ENCODE results near the gene GGACT. TPM values are rescaled to one million over a fixed set of nuclear protein-coding genes. Genes with fewer than 3 reads are reported as not detected.

The GGACT gene
- total and polyA plus RNA-seq, 2 experiments from 2014 or later = 0.70 to 5.6 TPM

- H3K4me1 ChIP-seq (ENCODE audit: insufficient read depth) = no peaks in the 10 kb centered on the region
- no peaks in the 10 kb centered on the region for H3K36me3 ChIP-seq (replicated peaks; ENCODE audit: insufficient read depth, low read depth)
- no peak overlapping the region for H3K4me2 ChIP-seq
- H4K20me1 ChIP-seq (ENCODE audit: insufficient read depth, poor library complexity, severe bottlenecking) = no peaks in the 10 kb centered on the region
- H3K27ac ChIP-seq = no peak overlapping the region
- no peak overlapping the region for H2AFZ ChIP-seq
- H3K27me3 ChIP-seq = no peaks in the 10 kb centered on the region
- no peaks in the 10 kb centered on the region for H3K9me3 ChIP-seq (ENCODE audit: low read depth)
- TF ChIP-seq EZH2phosphoT487 (IDR thresholded peaks at IDR 0.05; ENCODE audit: low read depth, severe bottlenecking, unreplicated experiment) = no peak
- TF ChIP-seq CTCF (IDR thresholded peaks at IDR 0.05; ENCODE audit: poor library complexity) = no peak
- TF ChIP-seq EZH2 (IDR thresholded peaks at IDR 0.05; ENCODE audit: borderline replicate concordance) = no peak
- DNase-seq (ENCODE audit: low spot score) = no peak
- no peaks in the 10 kb centered on the region for H3K79me2 ChIP-seq
- 99% methylated on average over 11 of the region's 11 CpGs for WGBS (ENCODE audit: low lambda C conversion rate, missing lambda C conversion rate)
- H3K9me2 ChIP-seq (replicated peaks; ENCODE audit: insufficient read depth) = no peaks in the 10 kb centered on the region
- H3K4me3 ChIP-seq = no peak overlapping the region
These were observed 59.8 kb downstream of the GGACT start for GRCh38 chr13:100528820-100529219.

- no peak overlapping the region for H3K4me3 ChIP-seq
- H4K20me1 ChIP-seq (ENCODE audit: insufficient read depth, poor library complexity, severe bottlenecking) = no peaks in the 10 kb centered on the region
- no peak for DNase-seq (ENCODE audit: low spot score)
- no peaks in the 10 kb centered on the region for H3K9me3 ChIP-seq (ENCODE audit: low read depth)
- no peak overlapping the region for H3K27ac ChIP-seq
- no peaks in the 10 kb centered on the region for H3K79me2 ChIP-seq
- H3K4me2 ChIP-seq = no peak overlapping the region
- no peaks in the 10 kb centered on the region for H3K4me1 ChIP-seq (ENCODE audit: insufficient read depth)
- TF ChIP-seq CTCF (IDR thresholded peaks at IDR 0.05; ENCODE audit: poor library complexity) (no peak), EZH2phosphoT487 (IDR thresholded peaks at IDR 0.05; ENCODE audit: low read depth, severe bottlenecking, unreplicated experiment) (no peak), EZH2 (IDR thresholded peaks at IDR 0.05; ENCODE audit: borderline replicate concordance) (no peak)
- WGBS (ENCODE audit: low lambda C conversion rate, missing lambda C conversion rate) = 97% methylated on average over 9 of the region's 9 CpGs
- no peaks in the 10 kb centered on the region for H3K27me3 ChIP-seq
- H3K36me3 ChIP-seq (replicated peaks; ENCODE audit: insufficient read depth, low read depth) = no peaks in the 10 kb centered on the region
- no peaks in the 10 kb centered on the region for H3K9me2 ChIP-seq (replicated peaks; ENCODE audit: insufficient read depth)
- no peak overlapping the region for H2AFZ ChIP-seq
These were observed 60.2 kb downstream of the GGACT start for GRCh38 chr13:100528353-100528752.

GRCh38 chr13:100527644-100528043, 60.9 kb downstream of the GGACT start:
- Histone ChIP-seq H3K9me3 (ENCODE audit: low read depth) (no peaks in the 10 kb centered on the region), H3K36me3 (replicated peaks; ENCODE audit: insufficient read depth, low read depth) (no peaks in the 10 kb centered on the region), H3K4me3 (no peak overlapping the region), H4K20me1 (ENCODE audit: insufficient read depth, poor library complexity, severe bottlenecking) (no peaks in the 10 kb centered on the region), H3K9me2 (replicated peaks; ENCODE audit: insufficient read depth) (no peaks in the 10 kb centered on the region), H3K4me2 (no peak overlapping the region), H3K27ac (no peak overlapping the region), H3K27me3 (no peaks in the 10 kb centered on the region), H3K79me2 (no peaks in the 10 kb centered on the region), H2AFZ (no peak overlapping the region), H3K4me1 (ENCODE audit: insufficient read depth) (no peaks in the 10 kb centered on the region)
- no peak for TF ChIP-seq EZH2phosphoT487 (IDR thresholded peaks at IDR 0.05; ENCODE audit: low read depth, severe bottlenecking, unreplicated experiment)
- TF ChIP-seq CTCF (IDR thresholded peaks at IDR 0.05; ENCODE audit: poor library complexity) = no peak
- TF ChIP-seq EZH2 (IDR thresholded peaks at IDR 0.05; ENCODE audit: borderline replicate concordance) = no peak
- WGBS (ENCODE audit: low lambda C conversion rate, missing lambda C conversion rate) = 93% methylated on average over 9 of the region's 9 CpGs
- DNase-seq (ENCODE audit: low spot score) = no peak

Data from hepatocyte (in vitro differentiated cells).